Neural cell (in vitro differentiated cells): ENCODE data around the gene IL4I1. TPM values are rescaled to one million over a fixed set of nuclear protein-coding genes. Genes with fewer than 3 reads are reported as not detected.

Source experiments
- H2AFZ ChIP-seq: fragments of 200-600, 300-800 bp; sonication (generic), shearing (Covaris generic); 2 replicates; pipeline ENCODE4 v1.6.0; 2014; ENCODE audit warnings: low read depth, mild to moderate bottlenecking, antibody characterized with exemption, low read length, moderate library complexity
- H3F3A ChIP-seq: fragments of 200-600 bp; shearing (Covaris generic); 2 replicates; pipeline ENCODE4 v1.6.1; 2016; ENCODE audit warnings: mild to moderate bottlenecking, moderate library complexity, mixed read lengths, antibody characterized with exemption, low read length; ENCODE audit not compliant: insufficient read depth, poor library complexity, severe bottlenecking
- H3K27ac ChIP-seq: fragments of 200-600, 300-800 bp; sonication (generic), shearing (Covaris generic); 2 replicates; pipeline ENCODE4 v1.5.1; 2014; ENCODE audit warnings: mild to moderate bottlenecking, low read length, moderate library complexity
- H3K27me3 ChIP-seq: fragments of 300-800, 200-600 bp; sonication (generic), shearing (Covaris generic); 2 replicates; pipeline ENCODE4 v1.6.0; 2014; ENCODE audit warnings: mild to moderate bottlenecking, low read depth, low read length, moderate library complexity; ENCODE audit not compliant: insufficient read depth
- H3K36me3 ChIP-seq: fragments of 300-800, 200-600 bp; sonication (generic), shearing (Covaris generic); 2 replicates; pipeline ENCODE4 v1.5.1; 2014; ENCODE audit warnings: mild to moderate bottlenecking, antibody characterized with exemption, low read length, moderate library complexity; ENCODE audit not compliant: insufficient read depth
- H3K4me2 ChIP-seq: fragments of 300-800, 200-600 bp; sonication (generic), shearing (Covaris generic); 2 replicates; pipeline ENCODE4 v1.6.0; 2014; ENCODE audit warnings: mild to moderate bottlenecking, low read length
- H3K4me3 ChIP-seq: fragments of 300-800, 200-600 bp; sonication (generic), shearing (Covaris generic); 2 replicates; pipeline ENCODE4 v1.5.1; 2014; ENCODE audit warnings: mild to moderate bottlenecking, low read length, moderate library complexity
- H3K79me2 ChIP-seq: fragments of 200-600 bp; shearing (Covaris generic); replicated peaks from 2 replicates; pipeline ENCODE4 v1.6.0; 2014; ENCODE audit warnings: mild to moderate bottlenecking, low read length, moderate library complexity; ENCODE audit not compliant: insufficient read depth
- H3K9ac ChIP-seq: fragments of 300-800, 200-600 bp; sonication (generic), shearing (Covaris generic); 2 replicates; pipeline ENCODE4 v1.6.1; 2016; ENCODE audit warnings: mild to moderate bottlenecking, low read length, mixed read lengths
- H3K9me2 ChIP-seq: fragments of 200-600 bp; shearing (Covaris generic); 2 replicates; pipeline ENCODE4 v1.6.1; 2016; ENCODE audit warnings: mild to moderate bottlenecking, low read length, mixed read lengths; ENCODE audit not compliant: insufficient read depth
- H3K9me3 ChIP-seq: fragments of 200-600, 300-800 bp; sonication (generic), shearing (Covaris generic); 2 replicates; pipeline ENCODE4 v1.6.1; 2016; ENCODE audit warnings: mild to moderate bottlenecking, mixed run types, low read length, moderate library complexity, mixed read lengths
- H4K20me1 ChIP-seq: fragments of 200-600 bp; shearing (Covaris generic); 2 replicates; pipeline ENCODE4 v1.6.1; 2016; ENCODE audit warnings: mild to moderate bottlenecking, mixed run types; ENCODE audit not compliant: insufficient read depth
- EP300 ChIP-seq: fragments of 450-650 bp; conservative IDR thresholded peaks from 2 replicates; pipeline ENCODE4 v1.6.1; 2014; ENCODE audit warnings: antibody characterized with exemption, mild to moderate bottlenecking, moderate library complexity; ENCODE audit not compliant: poor library complexity, severe bottlenecking
- EZH2 ChIP-seq: fragments of 200-600, 300-800 bp; shearing (Covaris generic), sonication (generic); IDR thresholded peaks from 2 replicates; pipeline ENCODE4 v1.6.1; 2014; ENCODE audit warnings: antibody characterized with exemption, low read length, borderline replicate concordance, mild to moderate bottlenecking; ENCODE audit not compliant: insufficient read depth, poor library complexity, severe bottlenecking
- MXI1 ChIP-seq: fragments of 450-650 bp; conservative IDR thresholded peaks from 2 replicates; pipeline ENCODE4 v1.6.1; 2014; ENCODE audit warnings: antibody characterized with exemption, mild to moderate bottlenecking; ENCODE audit not compliant: poor library complexity, severe bottlenecking
- POLR2AphosphoS5 ChIP-seq: IDR thresholded peaks from 2 replicates; pipeline ENCODE4 v1.6.1; 2012
- RAD21 ChIP-seq: fragments of 450-650 bp; conservative IDR thresholded peaks from 2 replicates; pipeline ENCODE4 v1.6.1; 2014; ENCODE audit warnings: antibody characterized with exemption, mild to moderate bottlenecking, moderate library complexity
- SMC3 ChIP-seq: fragments of 450-650 bp; conservative IDR thresholded peaks from 2 replicates; pipeline ENCODE4 v1.6.1; 2014; ENCODE audit warnings: antibody characterized with exemption, mild to moderate bottlenecking, moderate library complexity; ENCODE audit not compliant: poor library complexity
- TAF1 ChIP-seq: IDR thresholded peaks from 2 replicates; pipeline ENCODE4 v1.6.1; 2012; ENCODE audit warnings: low read depth
- polyA plus RNA-seq: library from polyadenylated mRNA; depleted of rRNA; stranded (reverse); fragments of >200 nt; gene quantifications from 2 replicates; pipeline ENCODE4 v1.2.3, GENCODE V29; 2014
- TF ChIP-seq, protein P1 (sequence below): fragments of 450-650 bp; IDR thresholded peaks from 2 replicates; pipeline ENCODE4 v1.5.1; 2014; ENCODE audit warnings: antibody characterized with exemption, mild to moderate bottlenecking, moderate library complexity; ENCODE audit not compliant: poor library complexity, severe bottlenecking
- TF ChIP-seq, protein P2 (sequence below): IDR thresholded peaks from 2 replicates; pipeline ENCODE4 v1.6.1; 2012; ENCODE audit warnings: borderline replicate concordance

Gene IL4I1
- polyA plus RNA-seq, 1 donor from 2014 or later: not detected

DNA sequence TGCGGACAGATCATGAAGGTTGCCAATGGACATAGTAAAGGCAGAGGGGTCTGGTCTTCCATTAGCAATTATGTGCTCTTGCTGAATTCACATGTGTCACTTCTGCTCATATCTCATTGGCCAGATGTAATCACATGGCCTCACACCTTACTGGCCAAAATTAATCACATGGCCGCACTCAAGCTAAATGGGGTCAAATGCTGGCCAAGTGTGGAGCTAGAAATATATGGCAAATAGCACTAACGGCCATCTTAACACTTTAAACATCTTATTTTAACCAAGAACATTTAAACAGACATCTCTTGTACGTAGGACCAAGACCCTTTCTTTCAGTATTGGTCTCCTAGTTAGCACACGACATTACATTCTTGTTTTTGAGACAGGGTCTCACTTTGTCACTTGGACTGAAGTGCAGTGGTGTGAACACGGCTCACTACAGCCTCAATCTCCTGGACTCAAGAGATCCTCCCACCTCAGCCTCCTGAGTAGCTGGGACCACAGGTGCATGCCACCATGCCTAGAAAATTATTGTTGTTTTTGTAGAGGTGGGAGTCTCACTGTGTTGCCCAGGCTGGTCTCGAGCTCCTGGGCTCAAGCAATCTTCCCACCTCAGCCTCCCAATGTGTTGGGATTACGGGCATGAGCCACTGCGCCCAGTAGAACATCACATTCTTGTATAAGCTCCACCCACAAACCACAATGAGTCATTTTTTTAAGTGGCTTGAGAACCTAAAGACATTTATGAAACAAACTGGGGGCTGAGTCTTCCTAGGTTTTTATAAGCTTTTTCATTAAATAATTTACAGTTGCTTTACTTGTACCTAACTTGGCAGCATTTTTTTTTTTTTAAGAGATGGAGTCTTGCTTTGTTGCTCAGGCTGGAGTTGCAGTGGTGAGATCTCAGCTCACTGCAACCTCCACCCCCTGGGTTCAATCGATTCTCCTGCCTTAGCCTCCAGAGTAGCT lies 48.7 kb downstream of the IL4I1 start:
- H3K27me3 ChIP-seq: no peaks in the 10 kb centered on the region
- no peak overlapping the region for H3K4me3 ChIP-seq
- no peaks in the 10 kb centered on the region for H3K9me2 ChIP-seq
- H3K79me2 ChIP-seq: peaks cover 14% of the 10 kb centered on the region
- H3K4me2 ChIP-seq: no peak overlapping the region
- no peaks in the 10 kb centered on the region for H3F3A ChIP-seq
- no peak overlapping the region for H2AFZ ChIP-seq
- H4K20me1 ChIP-seq: peaks cover 10% of the 10 kb centered on the region
- H3K36me3 ChIP-seq: peaks cover 4% of the 10 kb centered on the region
- H3K9ac ChIP-seq: no peak overlapping the region
- H3K9me3 ChIP-seq: no peaks in the 10 kb centered on the region
- H3K27ac ChIP-seq: no peak overlapping the region
- TF ChIP-seq SMC3: no peak

DNA sequence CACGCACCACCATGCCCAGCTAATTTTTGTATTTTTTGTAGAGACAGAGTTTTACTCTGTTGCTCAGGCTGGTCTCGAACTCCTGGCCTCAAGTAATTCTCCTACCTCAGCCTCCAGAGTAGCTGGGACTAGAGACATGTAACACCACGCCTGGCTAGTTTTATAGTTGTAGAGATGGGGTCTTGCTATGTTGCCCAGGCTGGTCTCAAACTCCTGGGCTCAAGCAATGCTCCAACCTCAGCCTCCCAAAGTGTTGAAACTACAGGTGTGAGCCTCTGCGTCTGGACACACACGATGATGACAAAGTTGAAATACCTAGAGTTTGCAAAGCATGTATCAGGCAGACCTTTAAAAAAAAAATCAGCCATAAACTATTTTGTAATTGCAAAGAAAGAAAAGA lies 50.3 kb downstream of the IL4I1 start:
- TF ChIP-seq MXI1 (no peak), TAF1 (no peak), EP300 (no peak), POLR2AphosphoS5 (no peak), EZH2 (no peak), SMC3 (no peak), RAD21 (no peak)
- TF ChIP-seq, protein P1, sequence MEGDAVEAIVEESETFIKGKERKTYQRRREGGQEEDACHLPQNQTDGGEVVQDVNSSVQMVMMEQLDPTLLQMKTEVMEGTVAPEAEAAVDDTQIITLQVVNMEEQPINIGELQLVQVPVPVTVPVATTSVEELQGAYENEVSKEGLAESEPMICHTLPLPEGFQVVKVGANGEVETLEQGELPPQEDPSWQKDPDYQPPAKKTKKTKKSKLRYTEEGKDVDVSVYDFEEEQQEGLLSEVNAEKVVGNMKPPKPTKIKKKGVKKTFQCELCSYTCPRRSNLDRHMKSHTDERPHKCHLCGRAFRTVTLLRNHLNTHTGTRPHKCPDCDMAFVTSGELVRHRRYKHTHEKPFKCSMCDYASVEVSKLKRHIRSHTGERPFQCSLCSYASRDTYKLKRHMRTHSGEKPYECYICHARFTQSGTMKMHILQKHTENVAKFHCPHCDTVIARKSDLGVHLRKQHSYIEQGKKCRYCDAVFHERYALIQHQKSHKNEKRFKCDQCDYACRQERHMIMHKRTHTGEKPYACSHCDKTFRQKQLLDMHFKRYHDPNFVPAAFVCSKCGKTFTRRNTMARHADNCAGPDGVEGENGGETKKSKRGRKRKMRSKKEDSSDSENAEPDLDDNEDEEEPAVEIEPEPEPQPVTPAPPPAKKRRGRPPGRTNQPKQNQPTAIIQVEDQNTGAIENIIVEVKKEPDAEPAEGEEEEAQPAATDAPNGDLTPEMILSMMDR: no peak
- TF ChIP-seq, protein P2, sequence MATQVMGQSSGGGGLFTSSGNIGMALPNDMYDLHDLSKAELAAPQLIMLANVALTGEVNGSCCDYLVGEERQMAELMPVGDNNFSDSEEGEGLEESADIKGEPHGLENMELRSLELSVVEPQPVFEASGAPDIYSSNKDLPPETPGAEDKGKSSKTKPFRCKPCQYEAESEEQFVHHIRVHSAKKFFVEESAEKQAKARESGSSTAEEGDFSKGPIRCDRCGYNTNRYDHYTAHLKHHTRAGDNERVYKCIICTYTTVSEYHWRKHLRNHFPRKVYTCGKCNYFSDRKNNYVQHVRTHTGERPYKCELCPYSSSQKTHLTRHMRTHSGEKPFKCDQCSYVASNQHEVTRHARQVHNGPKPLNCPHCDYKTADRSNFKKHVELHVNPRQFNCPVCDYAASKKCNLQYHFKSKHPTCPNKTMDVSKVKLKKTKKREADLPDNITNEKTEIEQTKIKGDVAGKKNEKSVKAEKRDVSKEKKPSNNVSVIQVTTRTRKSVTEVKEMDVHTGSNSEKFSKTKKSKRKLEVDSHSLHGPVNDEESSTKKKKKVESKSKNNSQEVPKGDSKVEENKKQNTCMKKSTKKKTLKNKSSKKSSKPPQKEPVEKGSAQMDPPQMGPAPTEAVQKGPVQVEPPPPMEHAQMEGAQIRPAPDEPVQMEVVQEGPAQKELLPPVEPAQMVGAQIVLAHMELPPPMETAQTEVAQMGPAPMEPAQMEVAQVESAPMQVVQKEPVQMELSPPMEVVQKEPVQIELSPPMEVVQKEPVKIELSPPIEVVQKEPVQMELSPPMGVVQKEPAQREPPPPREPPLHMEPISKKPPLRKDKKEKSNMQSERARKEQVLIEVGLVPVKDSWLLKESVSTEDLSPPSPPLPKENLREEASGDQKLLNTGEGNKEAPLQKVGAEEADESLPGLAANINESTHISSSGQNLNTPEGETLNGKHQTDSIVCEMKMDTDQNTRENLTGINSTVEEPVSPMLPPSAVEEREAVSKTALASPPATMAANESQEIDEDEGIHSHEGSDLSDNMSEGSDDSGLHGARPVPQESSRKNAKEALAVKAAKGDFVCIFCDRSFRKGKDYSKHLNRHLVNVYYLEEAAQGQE: no peak

More for the DNA sequence above, 50.3 kb downstream of the IL4I1 start:
- Histone ChIP-seq H3K27me3 (no peaks in the 10 kb centered on the region), H3K9ac (no peak overlapping the region), H3K27ac (no peak overlapping the region), H3K4me3 (no peak overlapping the region), H3K9me3 (no peaks in the 10 kb centered on the region), H3F3A (no peaks in the 10 kb centered on the region), H3K9me2 (no peaks in the 10 kb centered on the region), H3K4me2 (no peak overlapping the region), H3K36me3 (peaks cover 4% of the 10 kb centered on the region), H3K79me2 (no peaks in the 10 kb centered on the region), H2AFZ (no peak overlapping the region), H4K20me1 (no peaks in the 10 kb centered on the region)
